Ramos (cell line): ENCODE results near the gene TTC28.

ENCODE experiments used
- in situ Hi-C: fragments of 300-500 bp; cut with MboI; formaldehyde crosslinking; loops from one replicate; pipeline ENCODE4 v1.14.3; 2022; ENCODE audit warnings: low sequenced_read_pairs; ENCODE audit not compliant: unreplicated experiment

The TTC28 gene

DNA sequence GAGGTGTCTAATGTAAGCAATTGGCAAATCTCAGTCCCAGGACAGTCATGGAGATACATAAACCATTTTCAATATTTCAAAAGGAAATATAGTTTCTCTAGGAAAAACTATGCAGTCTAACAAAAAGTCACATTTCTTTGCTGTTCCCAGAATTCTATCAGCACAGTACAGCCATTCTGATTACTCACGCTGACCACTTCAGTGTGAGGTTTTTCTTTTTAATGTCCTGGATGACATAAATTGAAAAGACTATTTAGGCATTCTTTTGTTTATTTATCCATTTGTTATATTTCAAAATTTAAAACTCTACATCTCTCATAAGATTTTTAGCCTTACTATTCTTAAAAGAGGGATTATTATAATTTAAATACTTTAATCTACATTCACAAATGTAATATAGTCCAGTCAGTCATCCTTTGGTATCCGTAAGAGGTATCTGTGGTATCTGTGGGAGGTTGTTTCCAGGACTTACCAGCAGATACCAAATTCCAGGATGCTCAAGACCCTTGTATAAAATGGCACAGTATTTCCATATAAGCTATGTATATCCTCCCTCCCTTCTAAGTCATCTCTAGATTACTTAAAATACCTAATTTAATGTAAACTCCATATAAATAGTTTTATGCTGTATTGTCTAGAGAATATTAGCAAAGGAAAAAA is 429.5 kb downstream of the TTC28 start:
- in situ Hi-C loops = no loop called here

DNA sequence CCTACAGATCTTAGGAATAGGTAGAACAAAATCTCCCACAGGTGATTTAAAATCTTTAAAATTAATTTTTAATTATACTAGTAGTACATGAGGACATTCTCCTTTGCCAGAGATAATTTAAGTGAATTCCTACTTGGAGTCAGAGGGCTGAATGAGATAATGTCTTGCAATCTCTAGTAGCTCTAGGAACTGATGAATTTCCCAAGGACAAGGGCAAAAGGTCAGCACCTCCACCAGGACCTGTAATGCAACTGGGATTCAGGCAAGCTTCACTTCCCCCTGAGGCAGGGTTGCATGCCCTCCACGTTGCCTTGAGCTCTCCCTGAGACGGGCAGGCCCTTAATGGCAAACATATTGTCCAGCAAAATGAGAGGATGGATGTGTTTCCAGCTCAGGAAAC is 430.2 kb downstream of the TTC28 start:
- in situ Hi-C loops = no loop called here

DNA sequence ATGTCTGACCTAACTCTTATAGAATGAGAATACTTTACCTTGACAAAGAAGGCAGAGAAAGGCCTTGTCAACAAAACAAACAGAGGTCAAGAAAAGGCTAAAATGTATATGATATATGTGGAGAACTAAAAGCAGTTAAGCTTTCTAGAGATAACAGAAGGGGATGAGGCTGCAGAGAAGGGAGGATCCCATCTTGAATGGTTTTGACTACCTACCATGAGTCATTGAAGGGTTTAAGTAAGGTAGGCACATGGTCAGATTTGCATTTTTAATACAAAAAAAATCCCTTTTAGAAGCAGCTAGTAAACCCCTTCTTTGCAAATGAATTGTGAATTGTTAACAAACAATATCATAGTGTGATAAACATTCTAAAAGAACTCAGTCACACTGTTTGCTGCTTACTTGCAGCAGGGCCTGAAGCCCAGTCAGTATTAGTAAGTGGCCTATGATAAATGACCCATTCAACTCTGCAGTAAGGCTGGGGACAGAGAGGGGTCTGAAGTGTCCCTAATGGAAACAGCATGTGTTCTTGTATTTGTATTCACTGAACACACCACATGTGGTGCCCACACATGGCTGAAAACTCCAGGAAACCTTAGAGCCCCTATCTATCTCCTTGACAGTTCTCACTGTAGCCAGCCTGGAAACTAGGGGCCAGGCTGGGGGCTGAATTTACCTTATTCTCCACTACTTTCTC is 431.8 kb downstream of the TTC28 start:
- in situ Hi-C loops = no loop called here

DNA sequence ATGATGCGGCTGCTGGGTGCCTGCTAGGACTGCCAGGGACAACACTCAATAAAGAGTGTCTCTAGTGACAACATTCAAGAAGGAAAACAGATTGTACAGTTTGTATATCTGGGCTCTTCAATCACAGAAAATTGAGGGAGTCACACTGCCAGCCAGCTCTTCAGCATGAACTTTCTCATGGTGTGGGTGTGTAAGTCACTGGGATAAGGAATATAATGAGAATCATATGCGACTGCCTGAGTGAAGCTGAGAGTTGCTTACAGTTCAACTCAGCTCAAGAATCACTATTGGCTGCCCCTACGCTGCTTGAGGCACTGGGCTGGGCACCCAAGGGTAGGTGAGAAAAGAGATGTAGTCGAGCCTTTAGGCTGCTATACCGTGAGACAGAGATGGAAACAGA is 432.5 kb downstream of the TTC28 start:
- in situ Hi-C loops = no loop called here

GRCh38 chr22:28246397-28246796 is 433.2 kb downstream of the TTC28 start:
- in situ Hi-C loops = no loop called here

- in situ Hi-C loops = no loop called here
Observed at GRCh38 chr22:28245579-28246224, 433.9 kb downstream of the TTC28 start.

GRCh38 chr22:28244757-28245156 is 434.9 kb downstream of the TTC28 start:
- in situ Hi-C loops = no loop called here

GRCh38 chr22:28243539-28243938 is 436.1 kb downstream of the TTC28 start:
- in situ Hi-C loops = no loop called here

GRCh38 chr22:28241656-28242290 is 437.9 kb downstream of the TTC28 start:
- in situ Hi-C loops = no loop called here

DNA sequence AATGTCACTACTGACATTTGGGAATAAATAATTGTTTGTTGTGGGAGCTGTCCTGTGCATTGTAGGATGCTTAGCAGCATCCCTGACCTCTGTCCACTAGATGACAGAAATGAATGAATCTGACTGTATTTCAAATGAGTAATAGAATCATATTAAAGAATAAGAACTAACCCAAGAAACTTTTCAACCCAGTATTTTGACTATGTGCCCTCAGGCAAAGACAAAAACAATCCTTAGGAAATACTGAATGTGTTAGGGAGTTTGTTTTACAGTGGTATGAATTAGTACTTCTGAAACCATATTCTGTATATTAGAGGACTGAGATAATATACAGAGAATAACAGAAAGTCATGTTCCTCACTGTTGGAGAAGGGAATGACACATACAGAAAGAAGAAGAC is 439.7 kb downstream of the TTC28 start:
- in situ Hi-C loops = no loop called here

- in situ Hi-C loops = no loop called here
Observed at GRCh38 chr22:28237783-28238182, 441.9 kb downstream of the TTC28 start.

- in situ Hi-C loops = no loop called here
Observed at GRCh38 chr22:28237112-28237511, 442.5 kb downstream of the TTC28 start.

GRCh38 chr22:28232204-28232603 is 447.4 kb downstream of the TTC28 start:
- in situ Hi-C loops = no loop called here

DNA sequence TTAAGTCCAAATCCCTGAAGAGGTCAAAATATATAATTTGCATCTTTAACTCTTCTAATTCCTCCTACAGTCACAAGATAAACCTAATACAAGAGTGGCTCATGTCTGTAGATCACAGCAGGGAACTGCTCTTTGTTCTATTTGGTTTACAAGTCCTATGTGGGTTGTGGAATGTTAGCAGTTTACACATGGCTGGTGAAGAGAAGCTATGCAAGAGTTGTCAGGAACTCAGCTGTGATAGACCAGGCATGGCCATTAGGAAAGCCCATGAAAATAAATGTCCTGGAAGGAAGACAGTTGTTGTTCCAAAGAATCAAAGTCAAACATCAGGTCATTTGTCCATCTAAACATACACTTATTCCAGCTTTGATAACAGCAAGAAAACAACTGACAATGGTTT is 448.2 kb downstream of the TTC28 start:
- in situ Hi-C loops = no loop called here

- in situ Hi-C loops = no loop called here
Observed at GRCh38 chr22:28230671-28231070, 449.0 kb downstream of the TTC28 start.

DNA sequence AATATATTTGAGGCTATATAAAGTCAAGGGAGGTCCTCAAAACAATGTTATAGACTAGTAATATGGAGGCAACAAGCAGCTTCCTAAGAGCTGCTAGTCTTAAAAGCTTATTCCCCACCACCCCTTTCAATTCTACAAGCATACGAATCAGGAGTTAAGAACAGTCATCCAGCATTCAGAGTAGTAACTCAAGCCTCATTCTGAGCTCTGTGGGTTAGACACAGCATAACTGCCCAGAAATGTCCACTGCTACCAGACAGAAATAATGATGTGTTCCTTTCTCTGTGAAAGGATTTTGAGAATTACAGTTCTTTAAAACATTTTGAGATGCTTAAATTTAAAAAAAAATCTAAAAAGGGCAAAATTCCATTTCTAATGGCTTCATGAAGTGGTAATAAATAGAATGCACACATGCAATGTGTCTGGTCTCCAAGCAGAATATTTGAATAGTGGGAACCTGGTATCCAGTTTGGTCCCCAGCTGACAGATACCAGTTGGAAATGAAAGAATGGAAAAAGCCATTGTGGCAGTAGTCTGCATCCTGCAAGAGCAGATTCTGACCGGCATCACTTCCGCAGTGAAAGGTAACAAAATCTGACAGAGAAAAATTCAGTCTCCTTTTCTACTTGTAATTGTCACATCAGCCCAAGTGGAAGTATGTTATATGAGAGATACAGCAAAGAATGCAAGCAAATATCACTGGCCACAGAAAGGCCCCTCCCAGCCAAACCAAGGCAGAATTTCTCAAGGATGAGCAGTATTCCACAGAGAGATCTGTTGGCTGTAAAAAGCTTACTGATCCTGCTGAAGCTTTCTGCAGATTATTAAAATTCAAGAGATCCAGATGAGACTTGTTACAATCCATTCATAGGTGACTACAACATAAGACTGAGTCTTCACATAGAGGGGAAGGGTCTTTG is 449.8 kb downstream of the TTC28 start:
- in situ Hi-C loops = no loop called here

DNA sequence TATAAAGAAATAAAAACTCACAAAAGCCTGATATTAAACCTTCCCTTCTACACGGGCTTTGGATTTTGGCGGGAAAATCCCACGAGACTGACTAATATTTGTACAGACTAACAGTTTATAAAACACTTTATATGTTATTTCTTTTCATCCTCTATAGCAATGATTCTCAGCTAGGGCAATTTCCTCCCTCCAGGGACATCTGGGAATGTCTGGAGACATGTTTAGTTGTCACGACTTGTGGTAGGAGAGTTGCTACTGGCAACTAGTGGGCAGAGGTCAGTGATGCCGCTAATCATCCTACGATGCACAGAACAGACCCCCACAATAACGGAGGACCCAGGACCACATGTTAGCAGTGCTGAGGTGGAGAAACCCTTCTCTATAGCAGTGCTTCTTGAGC is 455.8 kb downstream of the TTC28 start:
- in situ Hi-C loops = no loop called here

- in situ Hi-C loops = no loop called here
Observed at GRCh38 chr22:28222976-28223745, 456.5 kb downstream of the TTC28 start.

- in situ Hi-C loops = no loop called here
Observed at GRCh38 chr22:28222571-28222970, 457.1 kb downstream of the TTC28 start.
